Keratinocyte (primary cell): ENCODE results near the gene ANGPTL4. TPM values are rescaled to one million over a fixed set of nuclear protein-coding genes. Genes with fewer than 3 reads are reported as not detected.
"Not testable (repeated sequence)": the region's sequence is repeated elsewhere in the genome, so short reads cannot be mapped to it uniquely, and the experiment has no call there.

ENCODE experiments used
- DNase-seq: peaks from one replicate; pipeline ENCODE4 v3.0.0-alpha.2; 2011; ENCODE audit warnings: low read depth, missing footprints, low spot score
- FAIRE-seq: peaks from 2 replicates; lab custom pipeline; 2011; peaks lifted over from hg19 to GRCh38; lab: Jason Lieb, UNC
- H2AFZ ChIP-seq: 2 replicates; pipeline ENCODE4 v1.6.0; 2012; ENCODE audit warnings: low read length, control low read depth, inconsistent platforms; ENCODE audit not compliant: control insufficient read depth
- H3K27ac ChIP-seq: 2 replicates; pipeline ENCODE4 v1.5.1; 2011; ENCODE audit warnings: low read length; ENCODE audit not compliant: control insufficient read depth, insufficient read depth
- H3K27me3 ChIP-seq: 3 replicates; pipeline ENCODE4 v1.6.0; 2011; ENCODE audit warnings: low read length; ENCODE audit not compliant: control insufficient read depth, insufficient read depth; ENCODE audit errors: extremely low read depth
- H3K36me3 ChIP-seq, 2 experiments: 2 replicates in 1 of 2; 3 replicates in 1 of 2; pipeline ENCODE4 v1.5.1; 2011; ENCODE audit warnings: low read length in 2 of 2, mild to moderate bottlenecking in 1 of 2; ENCODE audit not compliant: control insufficient read depth in 2 of 2, insufficient read depth in 2 of 2; ENCODE audit errors: extremely low read depth in 1 of 2
- H3K4me1 ChIP-seq: 3 replicates; pipeline ENCODE4 v1.5.1; 2011; ENCODE audit warnings: low read length; ENCODE audit not compliant: control insufficient read depth, insufficient read depth; ENCODE audit errors: extremely low read depth
- H3K4me2 ChIP-seq: 3 replicates; pipeline ENCODE4 v1.6.0; 2011; ENCODE audit warnings: low read depth, low read length; ENCODE audit not compliant: control insufficient read depth, insufficient read depth; ENCODE audit errors: extremely low read depth
- H3K4me3 ChIP-seq, 3 experiments: fragments of 200-600 bp in 1 of 3; sonication (generic) in 1 of 3; 2 replicates in 2 of 3; 3 replicates in 1 of 3; pipeline ENCODE4 v1.5.1; 2011 to 2016; ENCODE audit warnings: low read length in 3 of 3, mild to moderate bottlenecking in 3 of 3, control low read depth in 2 of 3, inconsistent platforms in 1 of 3, low read depth in 1 of 3, mixed read lengths in 1 of 3, mixed run types in 1 of 3, moderate library complexity in 1 of 3; ENCODE audit not compliant: control insufficient read depth in 2 of 3, insufficient read depth in 2 of 3; ENCODE audit errors: extremely low read depth in 1 of 3
- H3K79me2 ChIP-seq: 2 replicates; pipeline ENCODE4 v1.6.0; 2012; ENCODE audit warnings: low read length; ENCODE audit not compliant: control insufficient read depth, insufficient read depth
- H3K9ac ChIP-seq: 3 replicates; pipeline ENCODE4 v1.6.0; 2011; ENCODE audit warnings: low read length; ENCODE audit not compliant: control insufficient read depth, insufficient read depth; ENCODE audit errors: extremely low read depth
- H3K9me1 ChIP-seq: 3 replicates; pipeline ENCODE4 v1.6.0; 2011; ENCODE audit warnings: low read length; ENCODE audit not compliant: control insufficient read depth, insufficient read depth; ENCODE audit errors: extremely low read depth
- H3K9me3 ChIP-seq: 2 replicates; pipeline ENCODE4 v1.5.1; 2012; ENCODE audit warnings: low read depth, low read length; ENCODE audit not compliant: control insufficient read depth
- H4K20me1 ChIP-seq: 3 replicates; pipeline ENCODE4 v1.6.0; 2011; ENCODE audit warnings: low read length; ENCODE audit not compliant: control insufficient read depth, insufficient read depth; ENCODE audit errors: extremely low read depth
- EZH2 ChIP-seq: IDR thresholded peaks from one replicate; pipeline ENCODE4 v1.6.1; 2012; ENCODE audit warnings: inconsistent platforms, mild to moderate bottlenecking, low read length, moderate library complexity
- dilution Hi-C: fragments of 300-500 bp; cut with MboI; formaldehyde crosslinking; loops from one replicate; pipeline ENCODE4 v1.7.0; 2020; ENCODE audit warnings: low sequenced_read_pairs; ENCODE audit not compliant: extremely low pct_ligation_motif_present
- polyA plus RNA-seq, 5 experiments: library from polyadenylated mRNA; depleted of rRNA in 3 of 5; stranded (reverse) in 3 of 5; stranded (forward) in 1 of 5; unstranded in 1 of 5; fragments of >200 nt; gene quantifications; 1 replicate in 1 of 5; 2 replicates in 3 of 5; 3 replicates in 1 of 5; pipeline versions ENCODE4 v1.2.1 to v1.2.3, GENCODE V29; 2011 to 2012; ENCODE audit warnings: missing spikeins in 2 of 5, low read depth in 1 of 5, low replicate concordance in 1 of 5
- TF ChIP-seq, protein P1 (sequence below), 3 experiments: IDR thresholded peaks in 1 of 3; conservative IDR thresholded peaks in 1 of 3; optimal IDR thresholded peaks in 1 of 3; 2 replicates in 2 of 3; 3 replicates in 1 of 3; pipeline versions ENCODE3 to v1.5.1; 2011; ENCODE audit warnings: low read length in 3 of 3, mild to moderate bottlenecking in 3 of 3, moderate library complexity in 2 of 3, control low read depth in 1 of 3, inconsistent platforms in 1 of 3; ENCODE audit not compliant: insufficient read depth in 2 of 3; ENCODE audit errors: extremely low read depth in 1 of 3

ANGPTL4 gene
- polyA plus RNA-seq, 1 donor (not counting 4 experiments of a cell fraction or from before 2014, with no cell fraction given) = 102 TPM

DNA sequence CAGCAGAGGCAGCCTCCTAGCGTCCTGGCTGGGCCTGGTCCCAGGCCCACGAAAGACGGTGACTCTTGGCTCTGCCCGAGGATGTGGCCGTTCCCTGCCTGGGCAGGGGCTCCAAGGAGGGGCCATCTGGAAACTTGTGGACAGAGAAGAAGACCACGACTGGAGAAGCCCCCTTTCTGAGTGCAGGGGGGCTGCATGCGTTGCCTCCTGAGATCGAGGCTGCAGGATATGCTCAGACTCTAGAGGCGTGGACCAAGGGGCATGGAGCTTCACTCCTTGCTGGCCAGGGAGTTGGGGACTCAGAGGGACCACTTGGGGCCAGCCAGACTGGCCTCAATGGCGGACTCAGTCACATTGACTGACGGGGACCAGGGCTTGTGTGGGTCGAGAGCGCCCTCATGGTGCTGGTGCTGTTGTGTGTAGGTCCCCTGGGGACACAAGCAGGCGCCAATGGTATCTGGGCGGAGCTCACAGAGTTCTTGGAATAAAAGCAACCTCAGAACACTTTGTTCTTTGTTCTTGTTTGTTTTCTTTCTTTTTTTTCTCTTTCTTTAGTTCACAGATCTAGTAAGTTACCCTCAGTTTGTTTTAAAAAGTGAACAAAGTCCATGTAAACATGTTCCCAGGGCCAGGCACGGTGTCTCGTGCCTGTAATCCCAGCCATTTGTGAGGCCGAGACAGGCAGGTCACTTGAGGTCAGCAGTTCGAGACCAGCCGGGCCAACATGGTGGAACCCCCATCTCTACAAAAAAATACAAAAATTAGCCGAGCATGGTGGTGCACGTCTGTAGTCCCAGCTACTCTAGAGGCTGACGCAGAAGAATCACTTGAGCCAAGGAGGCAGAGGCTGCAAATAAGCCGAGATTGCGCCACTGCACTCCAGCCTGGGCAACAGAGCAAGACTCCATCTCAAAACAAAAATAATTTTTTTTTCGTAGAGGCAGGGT, 10.2 kb downstream of the ANGPTL4 start:
- no peaks in the 10 kb centered on the region for H3K9me3 ChIP-seq
- no peak overlapping the region for H3K4me2 ChIP-seq
- H4K20me1 ChIP-seq = no peaks in the 10 kb centered on the region
- DNase-seq (no peak), FAIRE-seq (no peak)
- H3K9ac ChIP-seq = no peak overlapping the region
- H3K4me1 ChIP-seq = no peaks in the 10 kb centered on the region
- H3K9me1 ChIP-seq = no peaks in the 10 kb centered on the region
- no peak overlapping the region for H2AFZ ChIP-seq
- TF ChIP-seq, protein P1, sequence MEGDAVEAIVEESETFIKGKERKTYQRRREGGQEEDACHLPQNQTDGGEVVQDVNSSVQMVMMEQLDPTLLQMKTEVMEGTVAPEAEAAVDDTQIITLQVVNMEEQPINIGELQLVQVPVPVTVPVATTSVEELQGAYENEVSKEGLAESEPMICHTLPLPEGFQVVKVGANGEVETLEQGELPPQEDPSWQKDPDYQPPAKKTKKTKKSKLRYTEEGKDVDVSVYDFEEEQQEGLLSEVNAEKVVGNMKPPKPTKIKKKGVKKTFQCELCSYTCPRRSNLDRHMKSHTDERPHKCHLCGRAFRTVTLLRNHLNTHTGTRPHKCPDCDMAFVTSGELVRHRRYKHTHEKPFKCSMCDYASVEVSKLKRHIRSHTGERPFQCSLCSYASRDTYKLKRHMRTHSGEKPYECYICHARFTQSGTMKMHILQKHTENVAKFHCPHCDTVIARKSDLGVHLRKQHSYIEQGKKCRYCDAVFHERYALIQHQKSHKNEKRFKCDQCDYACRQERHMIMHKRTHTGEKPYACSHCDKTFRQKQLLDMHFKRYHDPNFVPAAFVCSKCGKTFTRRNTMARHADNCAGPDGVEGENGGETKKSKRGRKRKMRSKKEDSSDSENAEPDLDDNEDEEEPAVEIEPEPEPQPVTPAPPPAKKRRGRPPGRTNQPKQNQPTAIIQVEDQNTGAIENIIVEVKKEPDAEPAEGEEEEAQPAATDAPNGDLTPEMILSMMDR (optimal IDR thresholded peaks at IDR 0.05 in 1 of 3, IDR thresholded peaks at IDR 0.05 in 1 of 3, conservative IDR thresholded peaks at IDR 0.05 in 1 of 3; ENCODE audit: extremely low read depth in 1 of 3, insufficient read depth in 2 of 3, low read length in 3 of 3) = peak in 1 of 3 experiments; percentile 25
- TF ChIP-seq EZH2 = no peak
- dilution Hi-C loops = no loop called here
- no peak overlapping the region for H3K4me3 ChIP-seq
- no peaks in the 10 kb centered on the region for H3K79me2 ChIP-seq
- H3K36me3 ChIP-seq = peaks cover 4 to 14% of the 10 kb centered on the region in 2 experiments
- no peak overlapping the region for H3K27ac ChIP-seq
- H3K27me3 ChIP-seq = no peaks in the 10 kb centered on the region

DNA sequence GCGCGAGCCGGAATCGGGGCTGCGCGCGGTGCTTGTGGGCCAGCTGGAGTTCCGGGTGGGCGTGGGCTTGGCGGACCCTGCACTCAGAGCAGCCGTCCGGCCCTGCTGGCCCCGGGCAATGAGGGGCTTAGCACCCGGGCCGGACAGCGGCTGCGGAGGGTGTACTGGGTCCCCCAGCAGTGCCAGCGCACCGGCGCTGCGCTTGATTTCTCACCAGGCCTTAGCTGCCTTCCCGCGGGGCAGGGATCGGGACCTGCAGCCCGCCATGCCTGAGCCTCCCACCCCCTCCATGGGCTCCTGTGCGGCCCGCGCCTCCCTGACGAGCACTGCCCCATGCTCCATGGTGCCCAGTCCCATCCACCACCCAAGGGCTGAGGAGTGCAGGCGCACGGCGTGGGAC, 11.8 kb downstream of the ANGPTL4 start:
- H3K9ac ChIP-seq, FAIRE-seq, H3K4me3 ChIP-seq, H3K27me3 ChIP-seq, H2AFZ ChIP-seq, DNase-seq, H3K9me1 ChIP-seq, H3K9me3 ChIP-seq, H3K27ac ChIP-seq, H3K4me2 ChIP-seq, H3K4me1 ChIP-seq, H3K79me2 ChIP-seq, dilution Hi-C loops, H4K20me1 ChIP-seq: not testable (repeated sequence)
- H3K36me3 ChIP-seq = peaks cover 4 to 12% of the 10 kb centered on the region in 2 experiments

DNA sequence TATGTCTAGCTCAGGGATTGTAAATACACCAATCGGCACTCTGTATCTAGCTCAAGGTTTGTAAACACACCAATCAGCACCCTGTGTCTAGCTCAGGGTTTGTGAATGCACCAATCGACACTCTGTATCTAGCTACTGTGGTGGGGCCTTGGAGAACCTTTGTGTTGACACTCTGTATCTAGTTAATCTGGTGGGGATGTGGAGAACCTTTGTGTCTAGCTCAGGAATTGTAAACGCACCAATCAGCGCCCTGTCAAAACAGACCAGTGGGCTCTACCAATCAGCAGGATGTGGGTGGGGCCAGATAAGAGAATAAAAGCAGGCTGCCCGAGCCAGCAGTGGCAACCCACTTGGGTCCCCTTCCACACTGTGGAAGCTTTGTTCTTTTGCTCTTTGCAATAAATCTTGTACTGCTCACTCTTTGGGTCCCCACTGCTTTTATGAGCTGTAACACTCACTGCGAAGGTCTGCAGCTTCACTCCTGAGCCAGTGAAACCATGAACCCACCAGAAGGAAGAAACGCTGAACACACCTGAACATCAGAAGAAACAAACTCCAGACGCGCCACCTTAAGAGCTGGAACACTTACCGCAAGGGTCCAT, 12.5 kb downstream of the ANGPTL4 start:
- FAIRE-seq, DNase-seq, H2AFZ ChIP-seq, H3K9me3 ChIP-seq, H3K4me1 ChIP-seq, H3K36me3 ChIP-seq, H3K79me2 ChIP-seq, H3K4me2 ChIP-seq, H3K4me3 ChIP-seq, H4K20me1 ChIP-seq, H3K27ac ChIP-seq, H3K9me1 ChIP-seq, H3K27me3 ChIP-seq, dilution Hi-C loops, H3K9ac ChIP-seq: not testable (repeated sequence)
